DMS153 treated with DMSO at 0.1 percent for 48 hours (cell line): ENCODE results near the gene RXFP1.

Experiments used
- DNase-seq: peaks from one replicate; lab custom pipeline; 2025; ENCODE audit not compliant: unreplicated experiment; lab: John Stamatoyannopoulos, UW

Gene RXFP1

GRCh38 chr4:158669310-158669709, 147.6 kb downstream of the RXFP1 start:
- DNase-seq: no peak

- DNase-seq: peak; percentile 61
Observed at GRCh38 chr4:158670975-158671664, 149.4 kb downstream of the RXFP1 start.

GRCh38 chr4:158671665-158671914, 149.9 kb downstream of the RXFP1 start, which contains the start of gene C4orf46:
Gene C4orf46, minus strand, starts transcription at chr4:158671887. Its CDS starts 86 bp downstream, at chr4:158671801.
- no peak for DNase-seq

GRCh38 chr4:158671915-158672806, 150.5 kb downstream of the RXFP1 start, which contains the start of gene ETFDH:
Gene ETFDH, plus strand, starts transcription at chr4:158672296. Its CDS starts 161 bp downstream, at chr4:158672457.
- peak; percentile 98 for DNase-seq

- DNase-seq: no peak
Observed at GRCh38 chr4:158673633-158674032, 152.0 kb downstream of the RXFP1 start.

GRCh38 chr4:158676076-158676475, 154.4 kb downstream of the RXFP1 start:
- no peak for DNase-seq

- DNase-seq: no peak
Observed at GRCh38 chr4:158678767-158679166, 157.1 kb downstream of the RXFP1 start.

GRCh38 chr4:158681629-158682028, 159.9 kb downstream of the RXFP1 start:
- DNase-seq: no peak

GRCh38 chr4:158682066-158682465, 160.4 kb downstream of the RXFP1 start:
- no peak for DNase-seq

- DNase-seq: no peak
Observed at GRCh38 chr4:158688813-158689212, 167.1 kb downstream of the RXFP1 start.
